AG08396 (cell line): Measurements from ENCODE around the gene RPS6KC1.
"Not testable (repeated sequence)": the region's sequence is repeated elsewhere in the genome, so short reads cannot be mapped to it uniquely, and the experiment has no call there.

Experiments
- DNase-seq: peaks from one replicate; pipeline ENCODE4 v3.0.0; 2012; ENCODE audit warnings: low spot score, mixed read lengths

RPS6KC1 gene

GRCh38 chr1:213160442-213160841 is 109.4 kb downstream of the RPS6KC1 start:
- not testable (repeated sequence) for DNase-seq

GRCh38 chr1:213162338-213162737 is 111.3 kb downstream of the RPS6KC1 start:
- no peak for DNase-seq

- DNase-seq, result no peak
These were observed 111.8 kb downstream of the RPS6KC1 start for GRCh38 chr1:213162862-213163261.

GRCh38 chr1:213163278-213163711 is 112.3 kb downstream of the RPS6KC1 start:
- no peak for DNase-seq

- no peak for DNase-seq
These were observed 113.5 kb downstream of the RPS6KC1 start for GRCh38 chr1:213164561-213164960.

- DNase-seq, result no peak
These were observed 115.8 kb downstream of the RPS6KC1 start for GRCh38 chr1:213166852-213167251.

GRCh38 chr1:213171711-213172110 is 120.7 kb downstream of the RPS6KC1 start:
- no peak for DNase-seq

- no peak for DNase-seq
These were observed 125.3 kb downstream of the RPS6KC1 start for GRCh38 chr1:213176341-213176740.

- DNase-seq, result no peak
These were observed 128.7 kb downstream of the RPS6KC1 start for GRCh38 chr1:213179784-213180183.

GRCh38 chr1:213180833-213181232 is 129.8 kb downstream of the RPS6KC1 start:
- DNase-seq, result no peak

- DNase-seq, result no peak
These were observed 132.1 kb downstream of the RPS6KC1 start for GRCh38 chr1:213183036-213183672.

GRCh38 chr1:213186168-213186567 is 135.1 kb downstream of the RPS6KC1 start:
- no peak for DNase-seq

- no peak for DNase-seq
These were observed 141.0 kb downstream of the RPS6KC1 start for GRCh38 chr1:213192026-213192425.

- no peak for DNase-seq
These were observed 143.3 kb downstream of the RPS6KC1 start for GRCh38 chr1:213194383-213194782.

GRCh38 chr1:213194855-213195254 is 143.8 kb downstream of the RPS6KC1 start:
- DNase-seq, result no peak

- DNase-seq, result not testable (repeated sequence)
These were observed 145.4 kb downstream of the RPS6KC1 start for GRCh38 chr1:213196328-213197054.

- no peak for DNase-seq
These were observed 149.6 kb downstream of the RPS6KC1 start for GRCh38 chr1:213200630-213201029.

GRCh38 chr1:213201380-213202155 is 150.5 kb downstream of the RPS6KC1 start:
- DNase-seq, result no peak

- no peak for DNase-seq
These were observed 160.2 kb downstream of the RPS6KC1 start for GRCh38 chr1:213211201-213211600.

GRCh38 chr1:213219076-213219475 is 168.0 kb downstream of the RPS6KC1 start:
- DNase-seq, result not testable (repeated sequence)

- no peak for DNase-seq
These were observed 170.2 kb downstream of the RPS6KC1 start for GRCh38 chr1:213221209-213221608.

GRCh38 chr1:213227458-213227857 is 176.4 kb downstream of the RPS6KC1 start:
- DNase-seq, result no peak

- DNase-seq, result peak; percentile 7
These were observed 180.8 kb downstream of the RPS6KC1 start for GRCh38 chr1:213231795-213232231.
